Mammary epithelial cell (primary cell): ENCODE data around the gene TMEM88.

Source experiments
- EZH2 ChIP-seq: IDR thresholded peaks from 2 replicates; pipeline ENCODE4 v1.6.1; 2012; ENCODE audit warnings: low read length, inconsistent platforms, borderline replicate concordance
- TF ChIP-seq, protein P1 (sequence below), 2 donors: IDR thresholded peaks in 1 of 2; conservative IDR thresholded peaks in 1 of 2; 2 replicates each; pipeline ENCODE4 v1.5.1; 2011 to 2012; ENCODE audit warnings: inconsistent platforms in 2 of 2, low read length in 2 of 2, mild to moderate bottlenecking in 2 of 2, control low read depth in 1 of 2, low read depth in 1 of 2; ENCODE audit not compliant: insufficient read depth in 1 of 2; ENCODE audit errors: extremely low read depth in 1 of 2

DNA sequence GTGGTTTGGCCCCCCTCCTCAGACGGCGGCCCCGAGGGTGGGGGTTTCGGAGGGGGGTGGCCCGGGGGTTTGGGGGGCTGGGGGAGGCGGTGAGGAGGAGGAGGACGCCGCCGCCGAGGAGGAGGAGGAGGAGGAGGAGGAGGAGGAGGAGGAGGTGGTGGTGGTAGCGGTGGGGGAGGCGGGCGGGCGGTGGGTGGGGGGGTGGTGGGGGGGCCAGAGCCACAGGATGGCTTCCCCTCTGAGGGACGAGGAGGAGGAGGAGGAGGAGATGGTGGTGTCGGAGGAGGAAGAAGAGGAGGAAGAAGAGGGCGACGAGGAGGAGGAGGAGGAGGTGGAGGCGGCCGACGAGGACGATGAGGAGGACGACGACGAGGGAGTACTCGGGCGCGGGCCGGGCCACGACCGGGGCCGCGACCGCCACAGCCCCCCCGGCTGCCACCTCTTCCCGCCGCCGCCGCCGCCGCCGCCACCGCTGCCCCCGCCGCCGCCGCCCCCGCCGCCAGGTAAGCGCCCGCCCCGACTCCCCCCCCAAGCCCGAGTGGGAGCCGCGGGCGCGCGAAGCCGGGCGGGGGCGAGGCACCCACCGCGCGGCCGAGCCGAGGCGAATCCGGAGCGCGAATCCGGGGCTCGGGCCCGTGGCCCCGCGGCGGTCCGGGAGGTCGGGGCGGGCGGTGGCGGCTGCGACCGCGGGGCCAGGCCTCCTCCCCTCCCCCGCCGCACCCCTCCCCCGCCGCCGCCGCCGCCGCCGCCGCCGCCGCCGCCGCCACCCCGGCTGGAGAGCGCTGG lies 29.9 kb downstream of the TMEM88 start:
- TF ChIP-seq, protein P1, sequence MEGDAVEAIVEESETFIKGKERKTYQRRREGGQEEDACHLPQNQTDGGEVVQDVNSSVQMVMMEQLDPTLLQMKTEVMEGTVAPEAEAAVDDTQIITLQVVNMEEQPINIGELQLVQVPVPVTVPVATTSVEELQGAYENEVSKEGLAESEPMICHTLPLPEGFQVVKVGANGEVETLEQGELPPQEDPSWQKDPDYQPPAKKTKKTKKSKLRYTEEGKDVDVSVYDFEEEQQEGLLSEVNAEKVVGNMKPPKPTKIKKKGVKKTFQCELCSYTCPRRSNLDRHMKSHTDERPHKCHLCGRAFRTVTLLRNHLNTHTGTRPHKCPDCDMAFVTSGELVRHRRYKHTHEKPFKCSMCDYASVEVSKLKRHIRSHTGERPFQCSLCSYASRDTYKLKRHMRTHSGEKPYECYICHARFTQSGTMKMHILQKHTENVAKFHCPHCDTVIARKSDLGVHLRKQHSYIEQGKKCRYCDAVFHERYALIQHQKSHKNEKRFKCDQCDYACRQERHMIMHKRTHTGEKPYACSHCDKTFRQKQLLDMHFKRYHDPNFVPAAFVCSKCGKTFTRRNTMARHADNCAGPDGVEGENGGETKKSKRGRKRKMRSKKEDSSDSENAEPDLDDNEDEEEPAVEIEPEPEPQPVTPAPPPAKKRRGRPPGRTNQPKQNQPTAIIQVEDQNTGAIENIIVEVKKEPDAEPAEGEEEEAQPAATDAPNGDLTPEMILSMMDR (conservative IDR thresholded peaks at IDR 0.05 in 1 of 2, IDR thresholded peaks at IDR 0.05 in 1 of 2; ENCODE audit: extremely low read depth in 1 of 2, insufficient read depth in 1 of 2, low read depth in 1 of 2, low read length in 2 of 2), result no peak
- TF ChIP-seq EZH2, result no peak
